Fibroblast of skin of left quadriceps (primary cell): ENCODE results near the gene CALCOCO2.
A peak's percentile ranks its signal among the peaks of the same experiment; 100 is the strongest.

Experiments
- DNase-seq, 2 experiments: peaks; one replicate each; pipeline ENCODE4 v3.0.0-alpha.2; 2013; ENCODE audit warnings: low read depth in 2 of 2

Gene CALCOCO2

GRCh38 chr17:48873696-48874443 is 43.0 kb downstream of the CALCOCO2 start:
- no peak for DNase-seq

GRCh38 chr17:48878920-48879898 is 48.4 kb downstream of the CALCOCO2 start:
- DNase-seq = peak; percentile 32 to 38

- no peak for DNase-seq
These were observed 51.4 kb downstream of the CALCOCO2 start for GRCh38 chr17:48882272-48882671.

GRCh38 chr17:48883171-48883570 is 52.3 kb downstream of the CALCOCO2 start:
- no peak for DNase-seq

- DNase-seq = no peak
These were observed 59.3 kb downstream of the CALCOCO2 start for GRCh38 chr17:48890086-48890485.

GRCh38 chr17:48892940-48893645 is 62.3 kb downstream of the CALCOCO2 start:
- DNase-seq = no peak

- DNase-seq = no peak
These were observed 63.0 kb downstream of the CALCOCO2 start for GRCh38 chr17:48893646-48894508.

- no peak for DNase-seq
These were observed 64.1 kb downstream of the CALCOCO2 start for GRCh38 chr17:48894886-48895285.

- no peak for DNase-seq
These were observed 70.4 kb downstream of the CALCOCO2 start for GRCh38 chr17:48901241-48901640.

GRCh38 chr17:48903401-48903800 is 72.6 kb downstream of the CALCOCO2 start:
- no peak for DNase-seq

- DNase-seq = no peak
These were observed 73.6 kb downstream of the CALCOCO2 start for GRCh38 chr17:48904428-48904827.

- DNase-seq = no peak
These were observed 75.2 kb downstream of the CALCOCO2 start for GRCh38 chr17:48905987-48906515.

GRCh38 chr17:48907713-48908046 is 76.8 kb downstream of the CALCOCO2 start:
- peak; percentile 6 to 7 for DNase-seq

- peak; percentile 90 to 91 for DNase-seq
These were observed 77.4 kb downstream of the CALCOCO2 start, which contains the start of gene UBE2Z for GRCh38 chr17:48908047-48908843. Gene UBE2Z (plus strand): TSS chr17:48908407. CDS start chr17:48908504, 97 bp downstream.

GRCh38 chr17:48908853-48909394 is 78.1 kb downstream of the CALCOCO2 start:
- peak; percentile 74 to 80 for DNase-seq

- no peak for DNase-seq
These were observed 78.9 kb downstream of the CALCOCO2 start for GRCh38 chr17:48909783-48910182.

- DNase-seq = no peak
These were observed 79.5 kb downstream of the CALCOCO2 start for GRCh38 chr17:48910370-48910769.

GRCh38 chr17:48912476-48912875 is 81.6 kb downstream of the CALCOCO2 start:
- no peak for DNase-seq
